Kidney capillary endothelial cell (primary cell): ENCODE data around the gene AOAH.

ENCODE experiments used
- DNase-seq: peaks from one replicate; pipeline ENCODE4 v3.0.0-alpha.2; 2018; ENCODE audit warnings: low spot score

Gene AOAH

GRCh38 chr7:36629351-36629750 lies 94.9 kb downstream of the AOAH start:
- DNase-seq = no peak

- DNase-seq = no peak
Observed at GRCh38 chr7:36627836-36628235, 96.5 kb downstream of the AOAH start.

DNA sequence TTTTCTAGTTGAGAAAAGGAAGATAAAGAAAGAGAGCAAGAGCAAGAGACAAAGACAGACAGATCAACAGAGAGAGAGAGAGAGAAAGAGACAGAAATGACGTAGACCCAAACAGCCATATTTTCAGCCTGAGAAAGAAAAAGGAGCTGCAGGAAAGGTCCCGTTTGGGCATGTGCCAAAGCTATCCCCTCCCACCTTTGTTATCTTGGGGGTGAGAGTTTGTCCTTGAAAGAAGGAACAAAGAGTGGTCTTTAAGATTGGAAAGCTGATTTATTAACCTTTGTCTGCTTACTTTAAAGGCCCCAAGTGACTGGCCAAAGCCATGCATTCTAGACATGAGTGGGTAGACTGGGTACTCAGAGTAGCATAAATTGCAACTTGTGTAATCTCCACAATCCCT lies 98.2 kb downstream of the AOAH start:
- DNase-seq = no peak

DNA sequence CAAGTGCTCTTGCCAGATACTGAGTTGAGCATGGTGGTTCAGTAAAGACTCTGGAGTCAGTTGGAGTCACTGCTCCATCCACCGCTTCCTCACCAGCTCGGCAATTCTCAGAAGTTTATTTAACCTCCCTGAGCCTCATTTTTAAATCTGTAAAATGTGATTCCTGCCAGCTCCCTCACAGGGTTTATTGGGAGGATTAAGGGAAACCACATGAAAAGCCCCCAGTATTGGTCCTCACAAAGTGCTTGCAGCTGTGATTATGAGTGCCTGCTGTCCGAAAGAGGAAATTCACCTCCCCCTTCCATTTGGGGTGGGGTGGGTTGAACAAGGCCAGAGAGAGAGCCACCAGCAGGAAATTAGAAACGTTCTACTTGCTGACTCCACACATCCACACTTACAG lies 99.0 kb downstream of the AOAH start:
- no peak for DNase-seq

- no peak for DNase-seq
Observed at GRCh38 chr7:36623247-36623646, 101.0 kb downstream of the AOAH start.

DNA sequence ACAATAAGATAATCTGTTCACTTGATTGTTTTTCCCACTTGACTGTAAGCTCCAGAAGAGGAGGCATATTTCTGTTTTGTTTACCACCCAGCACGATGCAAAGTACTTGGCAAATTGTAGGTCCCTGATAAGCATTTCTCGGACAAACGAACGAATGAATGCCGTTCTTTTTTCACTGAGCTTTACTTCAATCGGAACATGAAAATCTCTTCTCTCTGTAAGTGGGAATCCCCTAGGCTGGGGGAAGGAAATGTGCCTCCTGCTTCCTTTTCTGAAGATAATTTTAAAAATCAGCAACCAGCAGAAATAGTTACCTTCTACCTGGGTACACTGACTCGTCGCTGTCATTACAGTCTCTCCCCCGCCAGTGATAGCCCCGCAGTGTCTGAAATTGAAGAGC lies 102.9 kb downstream of the AOAH start:
- DNase-seq = no peak

DNA sequence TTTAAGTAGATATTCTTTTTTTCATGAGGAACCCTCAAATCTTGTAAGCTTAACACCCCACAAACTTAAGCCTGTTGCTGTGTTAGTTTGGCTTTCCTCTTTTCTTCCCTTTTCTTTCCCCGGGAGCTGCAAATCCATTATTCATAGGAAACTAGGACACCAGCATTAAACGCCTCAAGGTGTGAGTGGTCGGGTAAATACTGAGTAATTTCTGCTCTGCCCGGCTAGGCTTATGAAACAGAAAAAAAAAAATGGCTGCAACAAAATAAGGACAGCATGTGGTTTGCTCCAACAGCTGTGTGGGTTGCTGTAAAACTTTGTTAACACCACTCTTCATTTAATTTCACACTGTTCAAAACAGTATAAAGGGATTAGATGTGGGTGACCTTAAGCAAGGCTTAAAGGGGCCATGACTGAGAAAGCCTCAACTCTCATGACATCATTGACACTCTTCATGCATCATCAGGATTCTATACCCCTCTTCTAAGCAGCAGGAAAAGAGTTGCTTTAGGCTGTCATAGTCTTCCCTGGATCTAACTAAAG lies 104.1 kb downstream of the AOAH start:
- DNase-seq = no peak

- no peak for DNase-seq
Observed at GRCh38 chr7:36617408-36617807, 106.9 kb downstream of the AOAH start.

GRCh38 chr7:36615852-36616540 lies 108.3 kb downstream of the AOAH start:
- no peak for DNase-seq

- DNase-seq = no peak
Observed at GRCh38 chr7:36614959-36615358, 109.3 kb downstream of the AOAH start.

DNA sequence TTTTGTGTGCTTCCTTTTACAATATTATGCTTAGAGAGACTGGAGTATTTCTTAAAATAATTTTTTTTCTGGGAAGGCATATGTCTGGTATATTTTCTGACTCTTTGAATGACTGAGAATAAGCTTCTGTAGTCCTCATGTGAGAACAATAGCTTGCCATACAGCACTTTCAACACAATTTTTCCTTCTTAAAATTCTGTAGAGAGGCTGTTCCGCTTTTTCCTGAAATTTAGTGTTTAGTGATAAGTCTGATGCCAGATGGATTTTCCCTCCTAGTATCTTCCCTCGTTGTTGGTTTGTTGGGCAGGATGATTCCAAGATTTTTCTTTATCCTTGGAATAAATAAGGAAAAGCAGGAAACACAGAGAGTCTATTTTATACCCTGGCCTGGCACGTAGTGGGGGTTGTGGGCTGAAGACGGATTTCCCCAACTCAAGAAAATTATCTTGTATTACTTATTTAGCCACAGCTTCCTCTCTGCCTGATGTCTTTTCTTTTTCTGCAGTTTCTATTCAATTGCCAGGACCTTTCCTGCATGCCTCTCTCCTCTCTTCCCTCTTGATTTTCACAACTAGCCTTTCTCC lies 111.2 kb downstream of the AOAH start:
- DNase-seq = no peak

- DNase-seq = no peak
Observed at GRCh38 chr7:36611703-36612102, 112.6 kb downstream of the AOAH start.

DNA sequence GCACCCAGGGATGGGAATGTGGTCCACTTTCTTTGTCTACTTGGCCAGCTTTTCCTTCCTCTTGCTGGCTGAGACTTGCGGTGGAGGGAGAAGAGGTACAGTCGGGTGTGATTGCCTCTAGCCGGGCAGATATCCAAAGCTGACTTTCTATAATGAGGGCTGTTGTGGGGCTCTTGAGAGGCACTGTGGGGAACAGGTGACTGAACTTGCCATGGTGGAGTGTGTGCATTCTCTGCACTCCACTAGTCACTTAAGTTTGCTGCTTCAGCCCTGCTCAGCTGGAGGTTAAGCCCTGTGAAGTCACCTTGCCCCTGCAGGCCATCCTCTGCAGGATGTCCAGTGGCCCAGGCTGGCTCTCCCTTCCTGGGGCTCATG lies 116.6 kb downstream of the AOAH start:
- DNase-seq = no peak

GRCh38 chr7:36606976-36607720 lies 117.1 kb downstream of the AOAH start:
- DNase-seq = no peak

DNA sequence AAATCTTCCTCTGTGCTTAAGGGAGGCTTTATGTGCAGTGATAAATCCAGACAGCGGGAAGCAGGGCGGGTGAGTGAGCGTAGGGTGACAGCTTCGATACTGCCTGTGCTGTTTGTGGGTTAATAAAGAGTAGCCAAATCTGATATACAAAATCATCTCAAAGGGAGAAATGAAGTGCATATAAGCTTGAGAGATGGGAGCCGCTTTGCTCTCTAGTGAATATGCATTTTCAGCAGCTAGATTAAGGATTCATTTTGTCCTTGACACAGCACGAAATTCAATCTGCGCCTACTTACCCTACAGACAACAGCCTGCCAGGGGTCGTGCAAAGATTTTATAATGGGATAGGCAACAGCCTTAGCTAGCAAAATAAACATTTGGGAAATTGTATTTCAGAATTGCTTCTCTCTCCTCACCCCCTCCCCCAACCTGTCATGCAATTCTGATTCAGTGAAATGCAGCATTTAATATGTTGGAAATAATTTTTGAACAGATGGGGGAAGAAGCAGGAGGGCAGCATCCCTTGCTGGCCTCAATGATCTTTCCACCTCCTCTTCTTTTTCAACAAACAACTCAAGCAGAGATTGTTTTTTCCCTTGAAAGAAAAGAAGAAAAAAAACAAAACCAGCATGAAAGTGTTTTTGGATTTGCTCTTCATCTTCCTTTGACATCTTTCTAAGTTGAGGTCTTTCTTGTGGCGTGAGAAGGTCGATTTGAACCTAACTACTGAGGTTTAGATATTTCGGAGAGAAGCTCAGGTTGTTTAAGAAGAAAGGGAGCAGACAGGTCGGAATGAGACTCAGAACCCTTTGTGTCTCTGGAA lies 117.9 kb downstream of the AOAH start:
- DNase-seq = no peak

DNA sequence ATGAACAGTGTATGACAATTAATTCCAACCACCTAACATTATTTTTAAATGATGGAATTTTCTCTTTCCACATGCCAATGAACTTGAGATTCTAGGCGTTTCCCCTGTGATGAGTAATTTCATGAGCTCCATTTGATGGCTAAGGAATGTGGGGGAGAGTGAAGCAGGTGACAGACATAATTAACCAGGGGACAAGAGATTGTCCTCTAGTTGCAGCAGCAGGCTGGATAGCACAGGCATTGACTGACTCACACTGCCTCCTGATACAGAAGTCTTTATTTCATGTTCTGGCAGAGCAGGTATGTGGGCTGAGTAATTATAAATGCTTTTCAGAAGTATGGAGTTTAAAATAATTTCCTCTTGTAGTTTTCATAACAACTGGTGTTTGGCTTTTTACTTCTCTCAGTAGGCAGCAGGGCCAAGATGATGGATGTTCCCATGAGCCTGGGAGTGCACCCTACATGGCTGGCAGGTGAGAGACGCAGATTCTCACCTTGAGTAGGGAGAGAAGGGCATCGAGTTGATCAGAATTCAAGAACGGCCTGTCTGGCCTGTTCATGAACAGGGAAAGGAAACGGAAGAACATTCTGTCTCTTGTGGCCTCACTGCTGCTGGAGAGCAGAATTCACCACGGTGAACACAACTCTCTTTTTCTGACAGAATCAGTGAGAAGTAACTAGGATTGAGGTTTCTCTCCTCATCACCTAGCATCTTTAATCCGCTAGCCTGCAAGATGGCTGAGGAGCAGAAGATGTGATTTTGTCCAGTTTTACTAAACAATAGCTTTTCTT lies 118.8 kb downstream of the AOAH start:
- no peak for DNase-seq

- no peak for DNase-seq
Observed at GRCh38 chr7:36604806-36605205, 119.5 kb downstream of the AOAH start.

DNA sequence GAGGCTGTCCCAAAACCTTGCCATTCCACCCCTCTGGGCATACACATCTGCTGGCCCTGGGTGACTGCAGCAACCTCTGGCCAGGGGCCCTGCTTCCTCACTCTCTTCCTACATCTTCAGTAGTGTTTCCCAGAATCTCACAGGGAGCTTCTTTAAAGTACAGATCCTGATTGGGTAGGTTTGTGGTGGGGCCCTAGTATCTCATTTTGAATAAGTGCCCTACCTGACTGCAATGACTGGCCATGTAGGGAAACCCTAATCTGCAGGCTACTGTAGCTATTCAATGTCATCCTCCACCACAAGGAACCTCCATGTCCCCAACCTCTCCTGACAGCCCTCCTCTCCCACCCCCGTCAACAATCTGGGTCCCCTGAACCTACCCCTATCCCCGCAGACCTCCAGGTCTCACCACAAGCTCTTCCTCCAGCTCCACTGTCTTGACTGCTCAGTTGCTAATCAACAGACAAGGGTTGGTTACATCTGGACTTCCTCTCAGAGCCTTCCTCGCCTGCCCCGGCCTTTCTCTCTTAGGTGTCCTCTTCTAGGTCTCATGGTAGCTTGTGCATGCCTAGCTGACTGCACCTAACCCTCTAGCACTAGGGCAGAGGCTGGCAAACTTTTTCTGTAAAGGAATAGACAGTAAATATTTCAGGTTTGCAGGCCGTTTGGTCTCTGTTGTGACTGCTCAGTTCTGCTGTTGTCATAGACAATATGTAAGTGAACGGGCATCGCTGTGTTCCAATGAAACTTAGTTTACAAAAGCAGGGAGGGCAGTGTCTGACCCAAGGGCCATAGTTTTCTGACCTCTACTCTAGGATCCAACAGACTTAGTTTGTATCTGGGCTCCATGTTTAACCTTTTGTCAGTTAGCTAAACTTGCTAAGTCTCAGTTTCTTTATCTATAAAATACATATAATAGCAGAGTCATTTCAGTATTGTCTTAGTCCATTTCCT lies 121.1 kb downstream of the AOAH start:
- DNase-seq = no peak

DNA sequence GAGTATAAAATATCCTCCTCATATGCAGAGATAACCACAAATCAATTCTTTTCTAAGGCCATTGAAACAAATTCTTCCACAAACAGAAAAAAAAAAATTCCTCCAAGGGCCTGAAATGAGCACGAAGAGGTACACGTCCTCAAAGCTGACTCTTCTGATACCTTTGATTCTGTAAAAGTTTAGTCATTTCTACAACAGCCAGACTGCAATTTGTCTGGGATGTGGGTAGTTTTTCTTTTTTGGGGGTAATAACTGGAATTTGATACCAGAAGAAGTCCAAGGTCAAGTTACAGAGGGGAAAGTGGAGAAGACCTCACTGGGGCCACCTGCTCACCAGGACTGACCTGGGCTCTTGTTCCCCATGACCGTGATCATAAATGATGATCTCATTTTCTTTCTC lies 121.8 kb downstream of the AOAH start:
- DNase-seq = no peak

DNA sequence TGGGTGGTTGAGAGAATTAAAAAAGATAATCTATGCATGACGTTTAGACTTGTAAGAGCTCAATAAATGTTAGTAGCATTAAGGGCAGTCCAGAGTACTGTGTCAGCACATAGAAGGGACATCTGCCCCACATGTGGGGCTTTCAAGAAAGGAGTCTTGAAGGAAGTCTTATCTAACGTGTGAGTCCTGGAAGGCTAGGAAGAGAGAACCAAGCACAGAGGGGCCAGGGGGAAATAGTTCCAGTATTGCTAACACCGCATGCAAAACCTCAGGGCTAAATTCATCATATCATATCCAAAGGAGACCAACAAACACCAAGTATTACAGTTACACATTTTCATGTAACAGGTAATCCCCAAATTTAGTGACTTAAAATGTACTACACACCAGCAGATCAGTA lies 122.7 kb downstream of the AOAH start:
- no peak for DNase-seq
